ENCODE data around the gene CIDEC.
"Not testable (repeated sequence)": the region's sequence is repeated elsewhere in the genome, so short reads cannot be mapped to it uniquely, and the experiment has no call there.

Gene CIDEC

DNA sequence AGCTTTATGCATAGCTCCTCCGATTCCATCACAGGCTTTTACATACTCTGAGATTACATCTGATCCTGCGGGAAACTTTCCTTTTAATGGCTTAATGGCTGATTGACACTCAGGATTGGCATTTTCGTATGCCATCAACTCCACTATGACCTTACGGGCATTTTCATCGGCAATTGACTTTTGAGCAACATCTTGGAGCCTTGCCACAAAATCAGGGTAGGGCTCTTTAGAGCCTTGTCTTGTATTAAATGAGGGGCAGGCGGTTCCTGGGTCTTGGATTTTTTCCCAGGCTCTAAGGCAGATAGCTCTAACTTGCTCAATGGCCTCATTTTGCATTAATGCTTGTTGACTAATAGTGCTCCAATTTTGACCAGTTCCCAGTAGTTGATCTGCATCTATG is 28.1 kb downstream of the CIDEC start:
- not testable (repeated sequence) for DNase-seq (ENCODE audit: insufficient read length, low spot score); FAIRE-seq

DNA sequence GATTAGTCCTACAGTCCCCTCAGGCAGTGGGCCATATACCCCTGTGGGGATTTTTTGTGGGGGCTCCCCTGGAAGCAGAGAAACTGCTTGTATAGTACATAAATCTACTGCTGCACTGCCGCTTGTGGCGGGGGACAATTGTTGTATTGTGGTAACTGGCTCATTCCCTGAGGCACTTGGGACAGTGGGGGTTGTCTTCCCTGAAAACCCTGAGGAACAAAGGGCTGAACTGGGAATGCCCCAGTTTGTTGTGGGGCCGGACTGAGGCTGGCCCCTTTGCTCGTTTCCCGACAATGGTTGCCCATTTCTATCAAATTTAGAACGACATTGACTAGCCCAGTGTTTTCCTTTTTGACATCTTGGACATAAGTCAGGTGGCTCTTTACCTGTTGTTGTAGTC is 28.7 kb downstream of the CIDEC start:
- not testable (repeated sequence) for FAIRE-seq; DNase-seq (ENCODE audit: insufficient read length, low spot score)

DNA sequence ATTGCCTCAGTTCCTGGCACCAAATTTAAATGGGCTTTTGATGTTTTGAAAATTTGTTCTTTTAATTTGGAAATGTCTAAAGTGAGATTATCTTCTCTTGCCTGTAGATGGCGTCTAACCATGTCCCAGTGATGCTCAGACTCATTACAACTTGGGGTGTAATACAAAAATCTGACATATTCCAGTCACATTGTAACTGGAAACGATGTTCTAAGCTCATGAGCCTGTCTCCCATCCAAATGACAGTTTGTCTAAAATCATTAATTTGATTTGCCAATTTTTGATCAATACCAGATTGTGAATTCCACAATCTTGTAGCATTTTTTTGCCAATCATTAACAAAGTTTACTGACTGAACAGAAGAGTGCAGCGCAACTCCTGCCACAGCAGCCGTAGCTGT is 31.2 kb downstream of the CIDEC start:
- not testable (repeated sequence) for FAIRE-seq

DNA sequence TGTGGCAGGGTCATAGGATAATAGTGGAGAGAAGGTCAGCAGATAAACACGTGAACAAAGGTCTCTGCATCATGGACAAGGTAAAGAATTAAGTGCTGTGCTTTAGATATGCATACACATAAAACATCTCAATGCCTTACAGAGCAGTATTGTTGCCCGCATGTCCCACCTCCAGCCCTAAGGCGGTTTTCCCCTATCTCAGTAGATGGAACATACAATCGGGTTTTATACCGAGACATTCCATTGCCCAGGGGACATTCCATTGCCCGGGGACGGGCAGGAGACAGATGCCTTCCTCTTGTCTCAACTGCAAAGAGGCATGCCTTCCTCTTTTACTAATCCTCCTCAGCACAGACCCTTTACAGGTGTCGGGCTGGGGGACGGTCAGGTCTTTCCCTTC is 32.2 kb downstream of the CIDEC start:
- FAIRE-seq; DNase-seq (ENCODE audit: insufficient read length, low spot score): not testable (repeated sequence)

More for the DNA sequence above, 31.2 kb downstream of the CIDEC start:
- DNase-seq (ENCODE audit: insufficient read length, low spot score): not testable (repeated sequence)

DNA sequence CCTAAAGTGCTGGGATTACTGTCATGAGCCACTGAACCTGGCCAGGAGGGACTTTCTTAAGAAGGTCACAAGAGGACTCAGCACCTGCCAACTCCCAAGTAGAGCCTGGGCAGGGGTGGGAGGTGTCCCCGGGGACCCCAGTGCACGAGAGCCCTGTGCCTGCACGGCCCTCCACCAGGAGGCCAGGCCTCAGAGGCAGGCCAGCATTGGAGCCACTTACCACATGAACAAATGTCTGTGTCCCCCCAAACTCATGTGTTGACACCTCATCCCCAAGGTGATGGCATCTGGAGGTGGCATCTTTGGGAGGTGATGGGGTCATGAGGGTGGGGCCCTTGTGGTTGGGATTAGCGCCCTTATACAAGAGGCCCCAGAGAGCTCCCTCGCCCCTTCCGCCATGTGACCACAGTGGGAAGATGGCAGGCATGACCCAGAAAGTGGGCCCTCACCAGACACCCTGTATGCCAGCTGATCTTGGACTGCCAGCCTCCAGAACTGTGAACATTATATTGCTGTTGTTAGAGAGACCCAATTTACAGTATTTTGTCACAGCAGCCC is 33.0 kb downstream of the CIDEC start:
- DNase-seq (ENCODE audit: insufficient read length, low spot score): no peak
- no peak for FAIRE-seq

DNA sequence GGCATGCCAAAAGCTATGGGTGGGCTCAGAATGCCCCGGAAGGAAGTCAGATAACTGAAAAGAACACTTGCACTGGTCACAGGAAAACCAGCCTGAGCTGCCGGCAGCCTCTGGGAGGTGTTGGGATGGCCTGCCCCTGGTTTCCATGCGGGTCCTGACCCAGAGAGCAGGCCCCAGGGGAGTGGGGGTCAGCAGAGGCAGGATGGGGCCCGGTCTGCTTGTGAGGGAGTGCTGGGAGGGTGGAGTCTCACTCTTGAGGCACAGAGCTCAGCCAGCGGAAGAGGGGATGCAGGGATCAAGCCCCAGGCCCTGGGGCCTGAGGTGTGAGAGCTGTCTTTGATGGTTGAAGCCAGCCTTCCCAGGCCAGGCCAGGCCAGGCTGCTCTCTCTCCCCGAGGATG is 33.8 kb downstream of the CIDEC start:
- no peak for DNase-seq (ENCODE audit: insufficient read length, low spot score)
- FAIRE-seq: no peak

DNA sequence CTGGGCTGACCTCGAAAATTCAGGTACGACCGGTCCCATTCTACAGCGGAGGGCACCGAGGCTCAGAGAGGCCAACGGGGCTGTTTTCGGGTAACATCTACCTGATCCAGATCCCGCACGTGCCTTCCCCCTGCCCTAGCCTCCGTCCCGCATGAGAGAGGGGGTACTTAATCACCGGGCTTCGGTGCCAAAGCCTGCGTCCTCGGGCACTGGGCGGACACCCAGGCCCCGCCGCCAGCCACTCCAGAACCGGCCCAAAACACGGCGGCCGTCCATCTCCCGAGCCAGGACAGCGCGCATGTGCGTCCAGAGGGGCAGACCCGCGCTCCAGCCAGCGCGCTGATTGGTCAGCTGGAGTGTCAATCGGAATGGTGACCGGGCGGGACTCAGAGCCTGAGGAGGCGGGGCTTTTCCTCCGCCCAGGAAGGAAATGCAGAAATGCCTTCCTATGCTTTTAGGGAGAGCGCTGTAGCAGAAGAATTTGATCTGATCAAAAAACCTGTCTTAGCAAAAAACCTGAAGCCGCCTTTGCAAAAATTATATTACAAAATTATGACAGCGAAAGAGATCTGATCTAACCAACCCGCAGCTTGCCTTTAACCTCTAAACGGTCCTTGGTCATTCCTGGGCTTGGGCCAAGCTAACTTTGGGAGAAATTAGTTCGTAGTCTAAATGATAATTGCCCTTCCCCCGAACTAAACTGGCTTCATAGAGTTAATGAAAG is 36.2 kb downstream of the CIDEC start, which contains the start of gene RPUSD3:
RPUSD3 (minus strand) TSS at position 294 of the 724 bp plus-strand sequence; CDS start at position 276, 18 bp downstream.
- DNase-seq (ENCODE audit: insufficient read length, low spot score): peak; percentile 99
- peak; percentile 33 for FAIRE-seq

DNA sequence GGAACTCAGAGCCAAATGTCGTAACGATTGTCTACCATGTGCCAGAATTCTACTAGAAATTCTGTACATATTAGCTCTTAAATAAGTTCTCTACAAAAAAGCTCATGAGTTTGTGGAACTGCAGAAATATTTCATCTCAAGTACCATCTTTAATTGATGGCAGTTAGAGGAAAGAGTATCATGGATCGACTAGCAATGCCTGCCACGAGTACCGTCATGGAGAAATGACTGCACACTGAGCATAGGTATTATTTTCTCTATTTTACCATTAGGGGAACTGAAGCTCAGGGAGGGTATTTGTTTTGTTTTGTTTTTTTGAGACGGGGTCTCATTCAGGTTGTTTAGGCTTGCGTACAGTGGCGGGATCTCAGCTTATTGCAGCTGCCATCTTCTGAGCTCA is 39.0 kb downstream of the CIDEC start:
- no peak for FAIRE-seq
- no peak for DNase-seq (ENCODE audit: insufficient read length, low spot score)

DNA sequence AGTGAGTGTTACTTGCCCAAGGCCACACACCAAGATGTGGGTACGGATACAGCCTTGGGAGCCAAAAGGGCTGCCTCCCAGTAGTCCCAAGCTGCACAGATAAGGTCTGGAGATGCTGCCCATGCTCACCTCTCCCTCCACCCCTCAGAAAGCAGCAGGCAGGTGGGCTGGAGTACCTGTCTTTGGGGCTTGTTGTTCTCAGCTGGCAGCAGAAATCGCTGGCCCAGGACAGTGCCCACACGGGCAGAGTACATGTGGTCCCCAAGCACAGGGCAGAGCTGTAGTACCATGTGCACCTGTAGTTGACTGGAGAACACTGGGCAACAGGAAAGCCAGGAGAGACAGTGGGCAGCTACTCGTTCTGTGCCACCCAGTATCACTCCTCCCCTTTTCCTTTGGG is 41.2 kb downstream of the CIDEC start:
- FAIRE-seq: no peak
- DNase-seq (ENCODE audit: insufficient read length, low spot score): no peak

DNA sequence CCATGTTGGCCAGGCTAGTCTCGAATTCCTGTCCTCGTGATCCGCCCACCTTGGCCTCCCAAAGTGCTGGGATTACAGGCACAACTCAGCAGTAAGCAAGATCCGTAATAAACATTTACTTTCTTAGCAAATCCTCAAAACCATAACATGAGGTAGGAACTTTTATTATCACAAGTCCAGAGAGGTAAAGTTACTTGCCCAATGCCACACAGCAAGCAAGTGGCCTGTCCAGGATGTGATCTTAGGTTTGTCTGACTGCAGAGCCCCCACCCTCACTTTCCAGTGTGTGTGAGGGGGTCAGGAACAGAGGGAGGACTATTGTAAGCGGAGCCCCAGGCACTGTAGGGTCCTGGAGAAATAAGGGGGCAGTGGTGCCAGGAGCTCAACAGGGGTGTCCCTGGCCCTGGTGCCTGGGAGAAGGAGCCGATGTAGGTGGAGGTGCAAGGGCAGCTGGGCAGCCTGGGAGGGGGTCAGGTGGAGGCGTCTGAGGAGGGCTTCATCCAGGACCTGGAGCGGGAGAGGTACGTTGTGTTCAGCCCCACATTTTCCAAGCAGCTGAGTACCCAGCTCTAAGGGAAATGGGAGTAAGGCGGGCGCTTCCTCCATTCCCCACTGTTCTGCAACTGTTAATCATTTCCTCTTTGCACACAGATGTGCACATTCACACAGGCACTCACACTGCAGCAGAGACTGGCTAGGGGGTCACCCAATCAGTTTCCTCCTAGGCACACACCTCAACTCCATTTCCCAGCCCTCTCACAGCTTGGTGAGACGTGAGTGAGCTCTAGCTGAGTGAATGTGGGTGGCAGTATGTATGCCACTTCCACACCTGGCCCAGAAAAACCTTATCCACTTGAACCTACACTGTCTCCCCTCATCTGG is 42.1 kb downstream of the CIDEC start:
- FAIRE-seq: no peak
- no peak for DNase-seq (ENCODE audit: insufficient read length, low spot score)

DNA sequence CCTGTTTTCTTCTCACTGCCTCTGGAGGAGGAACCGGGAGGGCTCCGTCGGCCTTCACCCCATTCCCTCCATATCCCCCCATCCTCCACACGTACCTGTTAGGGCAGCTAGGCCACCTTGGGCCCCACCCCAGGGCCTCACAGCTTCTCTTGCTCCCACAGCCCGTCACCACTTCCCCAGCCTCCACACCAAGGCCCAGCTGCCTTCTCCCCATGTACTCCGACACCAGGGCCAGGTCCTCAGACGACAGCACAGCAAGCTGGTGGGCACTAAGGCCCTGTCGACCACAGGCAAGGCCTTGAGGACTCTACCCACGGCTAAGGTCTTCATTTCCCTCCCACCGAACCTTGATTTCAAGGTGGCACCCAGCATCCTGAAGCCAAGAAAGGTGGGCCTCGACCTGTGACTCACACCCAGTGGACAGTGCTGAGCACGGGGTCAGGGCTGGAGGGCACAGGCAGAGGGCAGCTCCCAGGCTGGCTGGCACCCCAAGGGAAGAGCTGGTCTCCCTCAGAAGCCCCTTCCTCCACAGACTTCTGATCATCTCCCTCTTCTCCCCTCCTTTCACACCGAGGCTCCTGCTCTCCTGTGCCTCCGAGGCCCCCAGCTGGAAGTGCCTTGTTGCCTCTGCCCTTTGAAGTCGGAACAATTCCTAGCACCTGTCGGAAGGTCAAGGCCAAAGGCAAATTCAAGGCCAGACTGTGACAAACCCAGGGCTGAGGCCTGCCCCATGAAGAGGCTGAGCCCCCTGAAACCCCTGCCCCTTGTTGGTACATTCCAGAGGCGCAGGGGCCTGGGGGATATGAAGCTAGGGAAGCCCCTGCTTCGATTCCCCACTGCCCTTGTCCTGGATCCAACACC is 45.3 kb downstream of the CIDEC start:
- DNase-seq (ENCODE audit: insufficient read length, low spot score) (no peak), FAIRE-seq (no peak)

DNA sequence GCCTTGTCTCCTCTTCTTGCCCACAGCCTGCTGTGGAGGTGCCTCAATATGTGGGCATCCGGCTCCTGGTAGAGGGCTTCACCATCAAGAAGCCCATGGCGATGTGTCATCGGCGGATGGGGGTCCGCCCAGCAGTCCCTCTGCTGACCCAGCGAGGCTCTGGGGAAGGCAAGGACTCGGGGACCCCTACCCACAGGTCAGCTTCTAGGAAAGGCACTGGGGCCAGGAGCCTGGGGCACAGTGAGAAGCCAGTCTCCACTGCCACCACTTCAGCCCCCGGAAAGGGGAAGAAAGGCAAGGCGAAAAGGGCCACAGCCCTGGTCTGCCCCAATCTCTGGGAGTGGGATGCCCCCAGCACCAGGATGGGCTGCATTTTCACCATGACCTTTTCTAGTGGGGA is 47.0 kb downstream of the CIDEC start:
- no peak for DNase-seq (ENCODE audit: insufficient read length, low spot score)
- no peak for FAIRE-seq

DNA sequence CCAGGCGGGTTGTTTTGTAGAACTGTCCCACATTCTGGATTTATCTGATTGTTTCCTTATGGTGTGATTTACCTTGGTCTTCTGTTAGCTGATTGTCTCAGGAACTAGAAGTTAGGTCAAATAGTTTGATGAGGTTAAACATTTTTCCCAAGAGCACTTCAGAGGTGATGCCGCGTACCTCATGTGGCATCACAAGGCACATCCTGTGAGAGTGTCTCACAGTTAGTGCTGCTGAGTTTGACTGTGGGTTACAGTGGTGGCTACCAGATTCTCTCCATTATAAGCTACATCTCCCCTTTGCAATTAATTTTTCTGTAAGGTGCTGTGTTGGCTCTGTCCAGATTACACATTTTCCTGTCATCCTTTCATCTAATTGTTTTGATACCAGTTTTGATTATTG is 48.8 kb downstream of the CIDEC start:
- DNase-seq (ENCODE audit: insufficient read length, low spot score) (no peak), FAIRE-seq (no peak)

DNA sequence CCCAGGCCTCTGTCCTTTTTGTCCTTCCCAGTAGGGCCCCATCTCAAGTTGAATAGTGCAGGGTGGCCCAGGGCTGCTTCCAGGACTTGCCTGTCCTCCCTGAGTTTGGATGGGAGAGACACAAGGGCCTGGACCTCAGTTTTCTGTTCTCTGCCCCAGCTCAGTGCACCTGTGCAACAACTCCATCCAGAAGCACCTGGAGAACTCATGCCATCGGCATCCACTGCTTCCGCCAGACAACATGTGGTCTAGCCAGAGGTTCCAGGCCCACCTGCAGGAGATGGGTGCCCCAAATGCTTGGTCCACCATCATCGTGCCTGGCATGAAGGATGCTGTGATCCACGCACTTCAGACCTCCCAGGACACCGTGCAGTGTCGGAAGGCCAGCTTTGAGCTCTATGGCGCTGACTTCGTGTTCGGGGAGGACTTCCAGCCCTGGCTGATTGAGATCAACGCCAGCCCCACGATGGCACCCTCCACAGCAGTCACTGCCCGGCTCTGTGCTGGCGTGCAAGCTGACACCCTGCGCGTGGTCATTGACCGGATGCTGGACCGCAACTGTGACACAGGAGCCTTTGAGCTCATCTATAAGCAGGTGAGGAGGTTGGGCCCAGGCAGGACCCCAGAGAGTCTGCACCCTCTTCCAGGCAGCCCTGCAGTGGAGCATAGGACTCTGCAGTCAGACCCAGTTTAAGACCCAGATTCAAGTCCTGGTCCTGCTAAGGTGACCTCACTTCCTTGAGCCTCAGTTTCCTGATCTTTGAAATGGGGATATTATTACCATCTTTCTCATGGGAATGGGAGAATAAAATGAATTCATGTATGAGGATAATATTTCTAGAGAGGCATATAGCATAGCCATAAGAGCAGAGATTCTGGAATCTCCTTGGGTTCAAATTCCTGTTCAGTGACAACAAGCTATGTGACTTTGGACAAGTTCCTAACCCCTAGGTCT is 51.0 kb downstream of the CIDEC start:
- DNase-seq (ENCODE audit: insufficient read length, low spot score) (no peak), FAIRE-seq (no peak)

DNA sequence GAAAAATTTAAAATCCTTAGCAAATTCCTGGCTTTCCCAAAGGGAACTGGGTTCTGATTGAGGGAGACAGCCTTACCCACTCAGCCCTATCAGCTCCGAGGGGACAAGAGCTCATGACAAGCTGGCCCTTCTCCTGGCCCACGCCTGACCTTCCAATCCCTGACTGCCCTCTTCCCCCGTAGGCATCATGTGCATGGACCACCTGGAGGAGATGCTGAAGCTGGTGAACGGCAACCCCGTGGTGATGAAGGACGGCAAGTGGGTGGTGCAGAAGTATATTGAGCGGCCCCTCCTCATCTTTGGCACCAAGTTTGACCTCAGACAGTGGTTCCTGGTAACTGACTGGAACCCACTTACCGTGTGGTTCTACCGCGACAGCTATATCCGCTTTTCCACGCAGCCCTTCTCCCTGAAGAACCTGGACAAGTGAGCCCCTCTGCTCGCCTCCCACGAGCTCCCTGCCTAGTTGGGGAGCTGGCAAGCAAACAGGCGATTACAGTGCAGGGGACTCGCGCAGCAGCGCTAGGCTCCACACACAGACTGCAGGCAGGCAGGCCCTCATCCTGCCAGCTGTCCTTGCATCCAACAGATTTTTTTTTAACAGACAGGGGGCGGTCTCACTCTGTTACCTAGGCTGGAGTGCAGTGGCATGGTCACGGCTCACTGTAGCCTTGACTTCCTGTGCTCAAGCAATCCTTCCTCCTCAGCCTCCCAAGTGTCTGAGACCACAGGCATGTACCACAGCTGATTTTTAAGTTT is 53.1 kb downstream of the CIDEC start:
- FAIRE-seq: no peak
- no peak for DNase-seq (ENCODE audit: insufficient read length, low spot score)

DNA sequence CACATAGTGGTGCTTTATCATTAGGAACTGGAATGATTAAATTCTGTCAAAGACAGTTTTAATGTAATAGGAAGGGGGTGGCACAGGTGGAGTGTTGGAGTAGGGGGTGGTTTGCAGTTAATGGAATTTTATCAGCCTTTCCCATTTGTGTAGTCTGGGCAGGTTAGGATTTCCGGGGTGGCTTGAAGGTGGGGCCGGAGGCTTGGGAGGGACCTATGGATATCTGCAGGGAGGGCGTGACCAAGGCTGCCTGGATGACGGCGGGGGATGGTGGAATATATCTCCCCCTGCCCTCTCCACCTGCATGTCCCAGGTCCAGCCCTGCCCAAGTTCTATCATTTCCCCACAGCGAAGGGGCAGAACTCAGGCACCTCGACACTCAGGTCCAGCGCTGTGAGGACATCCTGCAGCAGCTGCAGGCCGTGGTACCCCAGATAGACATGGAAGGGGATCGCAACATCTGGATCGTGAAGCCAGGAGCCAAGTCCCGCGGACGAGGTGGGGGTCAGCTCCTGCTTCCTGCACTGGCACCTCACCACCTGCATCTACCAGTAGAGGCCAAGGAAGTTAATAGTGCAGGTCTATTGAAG is 54.5 kb downstream of the CIDEC start:
- FAIRE-seq: no peak

DNA sequence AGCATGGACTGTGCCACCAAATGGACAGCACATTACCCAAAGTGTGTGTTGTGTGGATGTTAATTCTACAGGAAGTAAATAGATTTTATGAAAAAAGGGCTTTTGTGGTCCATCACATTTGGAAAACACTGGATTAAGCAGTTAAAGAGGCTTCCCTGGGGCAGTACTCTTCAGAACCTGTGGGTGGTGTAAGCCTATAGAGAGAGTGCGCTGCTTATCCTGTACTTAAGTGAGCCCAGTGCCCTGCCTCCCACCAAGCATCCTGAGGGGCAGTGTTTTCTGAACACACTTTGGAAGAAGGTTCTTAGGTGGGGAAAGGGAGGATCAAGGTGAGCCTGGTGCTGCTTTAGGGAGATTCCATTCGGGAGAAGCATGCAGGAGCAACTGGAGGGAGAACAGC is 59.1 kb downstream of the CIDEC start:
- FAIRE-seq: no peak
- DNase-seq (ENCODE audit: insufficient read length, low spot score): no peak

More for the DNA sequence above, 54.5 kb downstream of the CIDEC start:
- DNase-seq (ENCODE audit: insufficient read length, low spot score): no peak

DNA sequence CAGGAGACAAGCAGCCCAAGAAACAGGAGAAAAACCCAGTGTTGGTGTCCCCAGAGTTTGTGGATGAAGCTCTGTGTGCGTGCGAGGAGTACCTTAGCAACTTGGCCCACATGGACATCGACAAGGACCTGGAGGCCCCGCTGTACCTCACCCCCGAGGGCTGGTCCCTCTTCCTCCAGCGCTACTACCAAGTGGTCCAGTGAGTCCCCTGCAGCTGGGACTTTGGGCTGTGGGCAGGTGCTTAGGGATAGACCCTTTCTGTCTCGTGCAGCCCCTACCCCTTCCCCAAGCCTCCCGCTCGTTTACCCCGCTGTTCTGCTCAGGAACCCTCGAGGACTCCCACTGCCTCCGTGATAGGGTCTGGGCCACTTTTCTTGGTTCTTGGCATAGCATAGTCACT is 59.5 kb downstream of the CIDEC start:
- no peak for FAIRE-seq
- no peak for DNase-seq (ENCODE audit: insufficient read length, low spot score)

Data from HTR-8/SVneo (cell line).